HG03442 (cell line): ENCODE results near the gene CREBBP.
A peak's percentile ranks its signal among the peaks of the same experiment; 100 is the strongest.

Experiments
- ATAC-seq: cut with Tn5 transposase; IDR thresholded peaks from one replicate; pipeline ENCODE4 v1.9.1; 2021; ENCODE audit warnings: mild to moderate bottlenecking, moderate library complexity; ENCODE audit not compliant: unreplicated experiment

CREBBP gene

DNA sequence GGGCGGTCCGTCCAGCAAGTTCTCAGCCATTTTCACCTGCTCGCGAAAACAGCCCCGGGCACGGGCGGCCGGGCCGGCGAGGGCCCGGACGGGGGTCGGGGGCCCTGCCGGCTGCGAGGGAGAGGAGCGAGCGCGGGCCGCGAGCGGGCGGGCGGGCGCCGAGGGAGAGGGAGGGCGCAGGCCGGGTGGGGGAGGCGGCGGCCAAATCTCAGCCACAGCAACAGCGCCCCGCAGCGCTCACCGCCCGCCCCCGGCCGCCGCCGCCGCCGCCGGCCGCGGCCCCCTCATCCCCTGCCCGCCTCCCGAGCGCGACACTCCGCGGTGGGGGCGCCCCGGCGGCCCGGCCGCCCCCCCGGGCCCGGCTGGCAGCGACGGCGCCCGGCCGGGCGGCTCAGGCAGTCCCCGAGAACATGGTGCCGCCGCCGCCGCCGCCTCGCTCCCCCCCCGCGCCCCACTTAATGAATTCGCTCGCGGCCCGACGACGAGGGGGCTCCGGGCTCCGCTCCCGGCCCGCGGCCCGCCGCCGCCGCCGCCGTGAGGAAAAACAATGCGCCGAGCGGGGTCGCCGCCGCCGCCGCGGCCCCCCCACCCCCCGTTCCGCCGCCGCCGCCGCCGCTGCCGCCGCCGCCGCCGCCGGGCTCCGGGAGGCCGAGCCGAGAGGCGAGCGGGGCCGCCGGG, 487 bp downstream of the CREBBP start:
- ATAC-seq: peak; percentile 48

DNA sequence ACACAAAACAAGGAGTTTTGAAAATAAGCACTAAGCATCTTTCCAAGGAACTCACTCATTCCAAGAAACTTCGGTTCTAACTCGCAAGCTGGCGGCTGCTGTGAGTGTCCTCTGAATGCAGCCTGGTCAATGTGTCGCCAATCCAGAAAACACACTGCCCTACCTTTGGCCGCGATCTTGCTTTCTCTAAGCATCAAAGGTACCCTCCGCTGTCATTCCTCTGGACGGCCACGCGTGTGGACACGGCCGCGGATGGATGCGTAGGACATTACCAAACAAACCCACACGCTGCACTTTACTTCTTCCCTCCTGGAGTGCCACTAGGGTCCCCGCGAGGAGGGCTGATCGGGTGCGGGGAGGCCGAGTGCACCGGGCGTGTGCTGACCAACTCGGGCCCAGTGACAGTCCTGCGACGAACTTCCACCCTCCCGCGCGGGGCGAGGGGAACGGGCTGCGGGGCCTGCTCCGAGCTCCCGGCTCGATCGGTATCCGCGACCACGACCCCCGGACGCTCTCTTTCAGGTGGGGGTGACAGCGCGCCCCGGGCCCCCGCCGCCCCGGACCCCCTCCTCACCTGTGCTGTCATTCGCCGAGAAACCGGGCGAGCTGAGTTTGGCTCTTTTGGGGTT, 1.1 kb downstream of the CREBBP start:
- no peak for ATAC-seq

- ATAC-seq: no peak
These were observed 1.9 kb downstream of the CREBBP start for GRCh38 chr16:3878610-3879009.

- no peak for ATAC-seq
These were observed 3.8 kb downstream of the CREBBP start for GRCh38 chr16:3876695-3877094.

DNA sequence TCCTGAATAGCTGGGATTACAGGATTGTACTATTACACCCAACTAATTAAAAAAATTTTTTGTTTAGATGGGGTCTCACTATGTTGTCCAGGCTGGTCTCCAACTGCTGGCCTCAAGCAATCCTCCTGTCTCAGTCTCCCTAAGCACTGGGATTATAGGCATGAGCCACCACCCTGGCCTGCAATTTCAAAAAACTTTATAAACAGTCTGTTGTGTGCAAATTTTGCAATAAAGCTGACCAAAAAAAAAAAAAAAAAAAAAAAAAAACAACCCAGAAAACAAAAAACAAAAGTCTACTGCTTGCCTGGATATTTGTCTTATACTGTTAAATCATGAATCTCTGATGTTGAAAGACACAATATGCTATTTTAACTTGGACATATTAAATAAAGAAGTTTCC, 4.4 kb downstream of the CREBBP start:
- no peak for ATAC-seq

DNA sequence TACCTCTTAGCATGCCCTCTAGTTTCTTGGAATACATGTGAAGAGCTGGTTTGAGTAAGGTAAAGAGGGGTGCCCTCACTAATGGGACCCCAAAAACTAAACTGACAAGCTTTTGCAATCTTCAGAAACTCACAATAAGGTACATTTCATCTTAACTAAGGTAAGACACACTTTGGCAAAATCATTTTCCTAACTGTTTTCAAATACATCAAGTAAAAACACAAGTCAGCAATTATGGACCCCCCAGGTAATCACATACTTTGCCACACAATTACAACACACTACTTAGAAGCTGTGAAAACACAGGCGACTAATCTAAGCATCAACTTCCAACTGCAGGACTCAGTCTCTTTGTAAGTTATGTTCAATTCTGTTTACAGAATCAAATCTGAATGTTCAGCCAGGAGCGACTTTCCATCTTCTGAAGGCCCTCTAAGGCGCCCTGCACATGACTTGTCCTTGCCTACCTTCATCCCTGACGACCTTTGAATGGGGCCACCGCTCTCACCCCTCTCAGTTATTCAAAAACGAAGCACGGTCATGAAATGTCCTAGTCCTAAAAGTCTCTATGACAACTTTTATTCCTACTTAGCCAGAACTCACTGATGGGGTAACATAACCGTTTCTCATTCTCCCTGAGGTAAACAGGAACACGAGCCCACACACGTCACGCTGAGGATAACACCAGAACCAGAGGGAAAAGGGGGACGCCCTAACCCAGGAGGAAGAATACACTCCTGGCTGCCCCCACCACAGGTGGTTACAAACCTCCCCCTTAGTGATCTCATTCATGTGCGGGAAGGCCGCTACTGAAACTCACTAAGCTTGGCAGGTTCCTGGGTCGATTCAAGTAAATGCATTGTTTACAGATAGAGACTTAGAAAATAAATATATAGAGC, 5.5 kb downstream of the CREBBP start:
- no peak for ATAC-seq

DNA sequence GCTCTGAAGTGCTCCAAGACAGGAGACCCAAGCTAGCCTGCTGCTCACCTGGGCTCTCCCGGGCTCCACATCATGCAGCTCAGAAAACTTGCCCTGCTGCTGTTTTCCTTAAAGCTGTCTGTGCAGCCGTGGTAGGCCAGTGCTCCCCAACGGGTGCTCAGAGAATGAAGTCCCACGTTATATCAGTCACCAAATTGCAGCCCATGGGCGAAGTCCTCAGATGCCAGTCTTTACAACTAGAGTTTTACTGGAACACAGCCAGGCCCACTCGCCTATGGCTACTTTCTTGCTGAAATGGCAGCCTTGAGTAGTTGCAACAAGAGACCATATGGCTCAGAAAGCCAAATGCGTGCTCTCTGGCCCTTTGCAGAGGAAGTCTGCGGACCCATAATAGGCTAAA, 6.3 kb downstream of the CREBBP start:
- ATAC-seq: no peak

DNA sequence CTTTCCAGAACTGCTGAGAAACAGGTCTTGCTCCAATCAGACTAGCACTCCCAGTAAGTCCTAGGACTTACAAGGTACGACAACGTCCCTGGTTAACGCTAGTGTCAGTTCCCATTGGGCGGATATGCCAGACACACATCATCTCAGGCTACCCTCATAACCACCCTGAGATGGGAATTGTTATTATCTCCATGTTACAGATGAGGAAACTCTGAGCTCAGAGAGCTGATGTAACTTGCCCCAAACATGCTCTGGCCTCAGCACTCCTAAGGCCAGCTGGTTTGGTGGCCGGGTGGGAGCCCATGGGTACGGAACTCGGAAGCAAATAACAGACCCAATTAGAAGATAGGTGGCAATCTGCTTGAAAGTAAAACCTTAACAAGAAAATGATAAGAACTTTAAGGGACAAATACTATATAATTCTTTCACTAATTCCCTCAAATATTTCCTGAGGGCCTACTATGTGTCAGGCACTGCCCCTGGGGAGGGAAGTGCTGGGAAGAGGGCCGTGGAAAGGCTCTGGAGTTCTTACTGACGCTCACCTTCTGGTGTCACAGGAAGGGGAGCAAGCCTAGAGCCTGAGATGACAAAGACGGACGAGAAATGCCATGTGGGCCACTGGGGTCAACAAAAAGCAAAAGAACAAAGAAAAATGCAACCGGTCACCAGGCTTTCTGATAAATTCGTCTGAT, 6.9 kb downstream of the CREBBP start:
- ATAC-seq: no peak

DNA sequence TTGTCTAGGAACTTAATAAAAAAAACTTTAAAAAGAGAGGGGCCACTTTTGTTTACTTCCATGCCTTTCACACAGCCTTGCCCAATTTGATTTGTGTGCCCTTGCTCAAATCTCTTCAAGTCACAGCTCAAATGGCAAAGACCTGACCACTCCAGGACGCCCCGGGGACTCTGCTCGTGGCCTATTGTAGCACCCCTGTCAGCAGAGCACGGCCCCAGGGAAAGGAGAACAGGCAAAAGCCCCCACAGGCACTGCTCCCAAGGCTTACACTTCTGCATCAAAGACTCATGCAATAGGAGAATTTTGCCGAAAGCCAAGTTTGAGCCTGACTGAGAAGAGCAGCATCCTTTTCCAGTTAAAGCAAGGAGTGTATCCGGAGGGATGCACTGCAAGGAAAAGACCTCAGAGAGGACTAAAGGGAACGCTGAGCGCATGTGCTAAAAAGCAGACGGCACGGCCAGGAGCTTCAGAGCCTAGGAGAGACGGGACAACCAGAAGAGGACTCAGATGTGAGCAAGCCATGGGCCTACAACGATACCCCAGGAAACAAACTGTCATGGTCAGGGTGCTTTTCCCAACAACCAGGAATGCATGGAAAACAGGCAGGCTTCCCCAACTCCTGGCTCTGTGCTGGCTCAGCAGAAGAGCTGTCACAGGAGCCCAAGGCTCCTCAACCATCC, 8.2 kb downstream of the CREBBP start:
- no peak for ATAC-seq

- ATAC-seq: no peak
These were observed 11.5 kb downstream of the CREBBP start for GRCh38 chr16:3868967-3869366.

DNA sequence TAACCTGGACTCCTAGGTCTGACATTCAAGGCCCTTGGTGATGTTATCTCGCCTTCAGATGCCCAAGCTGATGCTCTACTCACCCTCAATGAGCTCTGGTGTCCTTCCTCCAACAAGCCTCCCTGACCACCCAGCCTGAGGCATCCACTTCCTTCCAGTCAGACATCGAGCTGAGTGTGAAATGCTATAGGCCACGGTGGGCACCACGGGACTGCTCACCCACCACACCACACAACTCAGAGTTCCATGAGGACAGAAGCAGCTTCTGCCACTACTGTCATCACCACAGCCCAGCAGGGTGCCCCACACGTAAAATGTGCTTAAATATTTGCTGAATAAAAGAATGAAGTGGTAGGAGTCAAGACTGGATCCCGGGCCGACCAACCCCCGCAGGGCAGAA, 12.0 kb downstream of the CREBBP start:
- ATAC-seq: no peak

DNA sequence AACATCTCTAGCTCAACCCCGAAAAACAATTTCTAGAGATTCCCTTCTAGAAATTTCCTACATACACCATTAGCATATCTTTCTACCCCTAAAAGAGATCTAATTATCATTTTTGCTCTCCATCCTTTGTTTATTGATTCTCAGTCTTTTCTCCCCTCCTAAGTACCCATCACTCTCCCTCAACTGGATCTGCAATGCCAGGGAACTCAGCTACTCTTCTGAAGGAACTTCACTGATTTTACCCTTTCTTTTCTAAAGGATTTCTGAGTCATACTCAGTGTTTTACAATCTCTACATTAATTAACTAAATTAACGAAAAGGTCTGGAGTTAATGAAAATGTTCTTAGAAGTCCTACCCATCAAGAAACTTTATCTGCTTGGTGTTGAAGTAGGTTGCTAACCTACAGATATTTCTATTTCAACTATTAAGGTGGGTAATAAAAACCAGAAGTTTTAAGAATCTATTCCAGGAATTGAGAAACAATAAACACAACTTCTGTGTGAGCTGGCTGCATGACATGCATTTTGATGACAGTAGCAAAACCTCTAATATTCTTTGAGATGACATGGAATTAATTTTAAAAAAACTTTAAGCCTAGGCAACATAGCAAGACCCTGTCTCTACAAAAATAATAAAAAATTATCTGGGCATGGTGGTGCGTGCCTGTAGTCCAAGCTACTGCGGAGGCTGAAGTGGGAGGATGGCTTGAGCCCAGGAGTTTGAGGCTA, 13.6 kb downstream of the CREBBP start:
- ATAC-seq: no peak

DNA sequence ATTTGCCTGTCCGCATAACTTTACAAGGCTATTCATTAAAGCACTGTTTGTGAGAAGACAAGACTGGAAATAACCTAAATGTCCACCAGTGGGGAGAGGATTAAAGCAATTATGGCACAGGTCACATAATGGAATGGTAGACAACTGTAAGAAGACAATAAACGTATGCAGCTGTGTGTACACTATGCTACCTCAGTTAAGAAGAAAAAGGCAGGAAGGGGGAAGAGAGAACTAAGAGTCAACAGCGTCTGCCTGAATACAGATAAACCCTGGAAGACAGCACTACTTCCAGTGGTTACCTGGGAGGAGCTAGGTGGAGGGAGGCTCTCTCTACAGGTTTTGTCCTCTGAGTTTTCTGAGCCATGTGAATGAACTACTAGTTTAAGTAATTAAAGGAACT, 15.3 kb downstream of the CREBBP start:
- no peak for ATAC-seq

- no peak for ATAC-seq
These were observed 16.0 kb downstream of the CREBBP start for GRCh38 chr16:3864562-3864961.

DNA sequence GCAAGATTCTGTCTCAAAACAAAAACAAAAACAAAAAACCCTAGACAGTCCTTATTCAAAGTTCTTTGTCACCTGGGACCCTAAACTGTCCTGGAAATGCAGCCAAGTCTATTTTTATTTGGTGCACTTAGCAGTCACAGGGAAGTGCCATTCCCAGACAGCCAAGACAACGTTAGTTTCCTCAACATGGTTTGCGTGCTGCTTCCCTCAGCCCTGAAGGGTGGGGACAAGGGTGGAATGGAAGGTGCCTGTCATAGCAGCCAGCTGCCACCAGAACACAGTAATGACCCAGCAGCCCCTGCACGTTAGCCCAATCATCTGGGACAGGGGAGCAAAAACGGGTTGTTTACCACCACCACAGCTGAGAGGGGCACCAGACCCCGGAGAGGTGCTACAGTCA, 16.9 kb downstream of the CREBBP start:
- no peak for ATAC-seq

GRCh38 chr16:3861808-3862451, 18.6 kb downstream of the CREBBP start:
- ATAC-seq: no peak

DNA sequence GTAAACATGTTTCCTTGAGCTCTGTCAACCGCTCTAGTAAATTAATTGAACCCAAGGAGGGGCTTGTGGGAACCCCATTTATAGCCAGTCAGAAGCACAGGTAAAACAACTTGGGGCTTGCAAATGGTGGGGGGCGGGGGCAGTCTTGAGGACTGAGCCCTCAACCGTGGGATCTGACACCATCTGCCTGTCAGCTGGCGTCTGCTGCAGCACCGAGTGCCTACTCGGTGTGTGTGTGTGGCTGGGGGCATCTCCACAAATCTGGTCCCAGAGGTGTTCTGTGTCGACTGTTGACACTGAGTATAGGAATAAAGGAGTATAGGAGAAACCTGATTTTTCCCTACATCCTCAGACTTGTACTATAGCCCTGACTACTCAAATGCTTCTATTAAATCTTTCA, 20.6 kb downstream of the CREBBP start:
- no peak for ATAC-seq

GRCh38 chr16:3858801-3859200, 21.7 kb downstream of the CREBBP start:
- ATAC-seq: no peak

- ATAC-seq: no peak
These were observed 23.1 kb downstream of the CREBBP start for GRCh38 chr16:3857189-3858043.
